ENCODE measurements around the gene SLC25A23. TPM values are rescaled to one million over a fixed set of nuclear protein-coding genes. Genes with fewer than 3 reads are reported as not detected.

SLC25A23 gene
- total RNA-seq, 2 donors from 2014 or later = 58.8 to 69.2 TPM

- DNase-seq (peak; percentile 98), ATAC-seq (peak; percentile 94 to 95)
- intact Hi-C loops (cut with DNase I) = no loop called here
These were observed 700 bp upstream of the SLC25A23 start for GRCh38 chr19:6460099-6460884.

- DNase-seq (no peak), ATAC-seq (peak in 1 of 2 donors; percentile 3)
- intact Hi-C loops (cut with DNase I) = no loop called here
These were observed 814 bp downstream of the SLC25A23 start for GRCh38 chr19:6458695-6459261.

- intact Hi-C loops (cut with DNase I) = no loop called here
- no peak for DNase-seq
- no peak for ATAC-seq
These were observed 1.5 kb downstream of the SLC25A23 start for GRCh38 chr19:6457958-6458694.

- no peak for ATAC-seq
- DNase-seq = no peak
- intact Hi-C loops (cut with DNase I) = no loop called here
These were observed 3.7 kb downstream of the SLC25A23 start for GRCh38 chr19:6455924-6456323.

GRCh38 chr19:6453951-6454565 lies 5.5 kb downstream of the SLC25A23 start:
- ATAC-seq = no peak
- intact Hi-C loops (cut with DNase I) = no loop called here
- DNase-seq = no peak

- intact Hi-C loops (cut with DNase I) = no loop called here
- ATAC-seq = no peak
- DNase-seq = no peak
These were observed 6.7 kb downstream of the SLC25A23 start for GRCh38 chr19:6452899-6453298.

- intact Hi-C loops (cut with DNase I) = no loop called here
- DNase-seq (no peak), ATAC-seq (no peak)
These were observed 7.4 kb downstream of the SLC25A23 start for GRCh38 chr19:6452223-6452614.

- DNase-seq (no peak), ATAC-seq (no peak)
- intact Hi-C loops (cut with DNase I) = no loop called here
These were observed 7.9 kb downstream of the SLC25A23 start for GRCh38 chr19:6451583-6452222.

GRCh38 chr19:6450166-6450565 lies 9.4 kb downstream of the SLC25A23 start:
- DNase-seq (no peak), ATAC-seq (no peak)
- intact Hi-C loops (cut with DNase I) = no loop called here

GRCh38 chr19:6448045-6448444 lies 11.5 kb downstream of the SLC25A23 start:
- no peak for ATAC-seq
- DNase-seq = no peak
- intact Hi-C loops (cut with DNase I) = no loop called here

GRCh38 chr19:6446452-6446851 lies 13.1 kb downstream of the SLC25A23 start:
- DNase-seq (no peak), ATAC-seq (no peak)
- intact Hi-C loops (cut with DNase I) = no loop called here

GRCh38 chr19:6443986-6444385 lies 15.6 kb downstream of the SLC25A23 start:
- no peak for DNase-seq
- ATAC-seq = no peak
- intact Hi-C loops (cut with DNase I) = no loop called here

GRCh38 chr19:6442087-6442688 lies 17.4 kb downstream of the SLC25A23 start:
- ATAC-seq (no peak), DNase-seq (no peak)
- intact Hi-C loops (cut with DNase I) = no loop called here

GRCh38 chr19:6440905-6441304 lies 18.7 kb downstream of the SLC25A23 start:
- intact Hi-C loops (cut with DNase I) = no loop called here
- DNase-seq (no peak), ATAC-seq (no peak)

- DNase-seq (no peak), ATAC-seq (no peak)
- intact Hi-C loops (cut with DNase I) = no loop called here
These were observed 19.8 kb downstream of the SLC25A23 start for GRCh38 chr19:6439743-6440142.

- ATAC-seq = no peak
- intact Hi-C loops (cut with DNase I) = no loop called here
These were observed 25.9 kb downstream of the SLC25A23 start, which contains the start of gene SLC25A41 for GRCh38 chr19:6433663-6434062. SLC25A41 (minus strand) TSS chr19:6433763; CDS start chr19:6433693, 70 bp downstream.

GRCh38 chr19:6433165-6433564 lies 26.4 kb downstream of the SLC25A23 start:
- intact Hi-C loops (cut with DNase I) = no loop called here
- no peak for ATAC-seq
- DNase-seq = no peak

More at GRCh38 chr19:6433663-6434062, 25.9 kb downstream of the SLC25A23 start, which contains the start of gene SLC25A41:
- DNase-seq = no peak

GRCh38 chr19:6431891-6432290 lies 27.7 kb downstream of the SLC25A23 start:
- DNase-seq (no peak), ATAC-seq (no peak)
- intact Hi-C loops (cut with DNase I) = no loop called here

Measured in left cardiac atrium (tissue), 4 donors.